ENCODE measurements around the gene BTBD7.

DNA sequence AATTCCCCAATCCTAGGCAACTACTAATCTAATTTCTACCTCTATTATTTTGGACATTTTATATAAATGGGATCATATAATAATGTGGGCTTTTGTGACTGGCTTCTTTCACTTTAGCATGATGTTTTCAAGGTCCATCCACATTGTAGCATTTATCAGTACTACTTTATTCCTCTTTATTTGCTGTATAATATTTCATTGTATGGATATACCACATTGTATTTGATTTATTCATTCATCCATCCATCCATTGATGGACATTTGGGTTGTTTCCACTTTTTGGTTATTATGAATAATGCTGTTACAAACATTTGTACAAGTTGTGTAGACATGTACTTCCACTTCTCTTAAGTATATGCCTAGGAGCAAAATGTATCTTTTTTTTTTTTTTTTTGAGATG lies 17.3 kb downstream of the BTBD7 start:
- TF ChIP-seq SRF (IDR thresholded peaks at IDR 0.05; ENCODE audit: low read depth) = no peak
- no peak for TF ChIP-seq EZH2phosphoT487 (IDR thresholded peaks at IDR 0.05; ENCODE audit: borderline replicate concordance)
